HG02759 (cell line): ENCODE measurements around the gene BIRC2.

ENCODE experiments used
- ATAC-seq: cut with Tn5 transposase; IDR thresholded peaks from one replicate; pipeline ENCODE4 v1.9.1; 2021; ENCODE audit warnings: mild to moderate bottlenecking, moderate library complexity; ENCODE audit not compliant: unreplicated experiment

The BIRC2 gene

DNA sequence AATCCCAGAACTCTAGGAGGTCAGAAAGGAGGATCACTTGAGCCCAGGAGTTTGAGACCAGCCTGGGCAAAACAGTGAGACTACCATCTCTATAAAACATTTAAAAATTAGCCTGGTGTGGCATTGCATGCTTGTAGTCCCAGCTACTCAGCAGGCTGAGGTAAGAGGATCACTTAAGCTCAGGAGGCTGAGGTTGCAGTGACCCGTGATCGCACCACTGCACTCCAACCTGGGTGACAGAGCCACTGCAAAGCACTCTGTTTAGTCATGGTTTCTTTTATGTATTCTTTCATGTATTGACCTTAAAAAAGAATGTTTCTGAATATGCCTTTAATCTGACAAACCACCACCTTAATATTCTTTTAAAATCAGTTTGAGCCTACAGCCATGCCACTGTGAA lies 52.2 kb downstream of the BIRC2 start:
- no peak for ATAC-seq

DNA sequence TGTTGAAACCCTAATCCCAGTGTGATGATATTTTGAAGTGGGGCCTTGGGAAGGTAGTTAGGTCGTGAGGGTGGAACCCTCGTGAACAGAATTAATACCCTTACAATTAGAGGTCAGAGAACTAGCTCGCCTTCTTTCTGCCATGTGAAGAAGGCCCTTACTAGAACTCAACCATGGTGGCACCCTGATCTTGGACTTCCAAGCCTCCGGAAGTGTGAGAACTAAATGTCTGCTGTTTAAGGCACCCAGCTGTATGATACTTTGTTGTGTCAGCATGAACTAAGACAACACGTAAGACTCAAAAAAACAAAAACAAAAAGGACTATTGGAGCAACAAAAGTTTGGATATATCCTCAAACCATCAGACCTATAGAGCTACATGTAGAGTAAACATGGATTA lies 53.6 kb downstream of the BIRC2 start:
- no peak for ATAC-seq

DNA sequence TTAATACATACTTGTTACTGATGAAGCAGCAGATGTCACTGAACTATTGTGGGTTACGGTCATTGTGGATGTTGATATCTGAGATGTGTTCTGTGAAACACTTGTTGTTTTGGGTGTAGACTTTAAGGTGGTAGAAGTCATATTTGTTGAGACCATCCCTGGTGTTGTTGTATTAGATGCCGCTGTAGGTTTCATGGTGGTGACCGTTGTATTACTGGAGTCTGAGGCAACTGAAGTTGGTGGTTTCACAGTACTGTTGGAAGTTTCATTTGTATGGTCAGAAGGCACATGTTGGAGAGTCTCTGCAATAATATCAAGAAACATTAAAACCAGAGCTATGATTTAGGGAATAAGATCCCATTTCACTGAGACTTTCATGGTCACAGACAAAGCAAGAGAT lies 54.9 kb downstream of the BIRC2 start:
- ATAC-seq: no peak

DNA sequence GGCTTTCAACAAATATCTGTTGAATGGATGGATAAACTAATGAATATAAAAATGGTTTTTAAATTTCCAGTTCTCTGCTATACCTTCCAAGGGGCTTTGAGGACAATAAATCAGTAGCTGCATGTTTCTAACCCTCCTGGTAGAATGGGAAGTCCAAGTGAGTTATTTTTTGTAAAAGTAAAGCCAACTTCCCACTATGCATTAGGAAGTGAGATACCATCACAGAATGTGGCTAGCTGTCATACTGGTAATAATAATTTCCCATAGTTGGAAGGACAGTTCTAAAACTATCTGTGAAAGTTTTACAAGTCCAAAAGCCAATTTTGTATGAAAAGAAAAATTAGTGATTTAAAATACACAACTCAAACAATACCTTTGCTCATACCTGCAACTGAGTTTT lies 55.5 kb downstream of the BIRC2 start:
- ATAC-seq: no peak

DNA sequence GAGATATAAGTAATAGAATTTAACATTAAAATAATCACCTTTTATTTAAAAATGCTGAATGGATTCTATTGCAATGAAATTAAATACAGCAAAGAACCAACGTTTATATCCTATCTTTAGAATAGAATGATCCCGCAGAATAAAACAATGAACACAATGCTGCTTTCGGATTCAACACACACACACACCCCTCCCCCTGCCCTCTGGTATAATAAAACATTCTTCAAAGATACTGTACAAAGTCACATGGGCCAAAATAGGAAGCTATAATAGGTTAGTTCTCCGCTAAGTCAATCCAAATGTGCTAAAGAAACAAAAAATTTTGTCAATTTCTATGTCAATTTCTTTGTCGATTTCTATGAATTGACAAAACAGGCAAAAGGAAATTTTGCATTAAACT lies 58.5 kb downstream of the BIRC2 start:
- ATAC-seq: no peak

DNA sequence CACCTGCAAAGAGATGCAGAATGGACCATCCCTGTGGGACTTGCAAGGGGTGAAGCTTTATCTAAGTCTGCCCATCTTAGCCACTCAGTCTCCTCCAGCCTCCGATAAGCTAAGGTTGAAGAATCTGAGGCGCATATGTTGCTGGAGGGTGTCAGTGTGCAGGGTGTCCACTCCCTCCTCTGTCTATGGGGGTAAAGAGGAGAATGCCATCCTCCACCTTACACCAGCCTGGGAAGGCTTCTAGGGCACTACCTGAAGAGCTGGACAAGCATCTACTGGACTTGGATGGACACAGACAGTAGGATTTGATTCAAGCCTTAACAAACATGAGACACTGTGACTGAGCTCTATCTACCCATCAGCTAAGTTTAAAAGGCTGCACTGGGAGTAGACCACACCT lies 59.1 kb downstream of the BIRC2 start:
- no peak for ATAC-seq

DNA sequence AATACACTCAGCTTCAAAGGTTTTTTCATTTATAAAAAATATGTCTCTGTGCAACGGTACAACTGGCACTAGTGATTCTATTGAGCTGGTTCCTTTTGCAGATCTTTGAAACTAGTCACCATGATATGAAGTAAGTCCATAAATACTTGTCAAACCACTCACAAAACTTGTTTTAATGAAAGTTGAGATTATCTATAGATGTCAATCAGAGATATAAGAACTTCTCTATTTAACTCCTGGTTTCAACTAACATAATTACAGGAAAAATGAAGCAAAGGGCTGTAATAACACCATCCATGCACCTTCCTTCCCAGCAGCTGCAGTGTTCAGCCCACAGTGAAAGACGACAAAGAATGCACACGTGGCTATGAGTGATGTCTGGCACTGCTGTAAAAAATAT lies 60.9 kb downstream of the BIRC2 start:
- no peak for ATAC-seq

DNA sequence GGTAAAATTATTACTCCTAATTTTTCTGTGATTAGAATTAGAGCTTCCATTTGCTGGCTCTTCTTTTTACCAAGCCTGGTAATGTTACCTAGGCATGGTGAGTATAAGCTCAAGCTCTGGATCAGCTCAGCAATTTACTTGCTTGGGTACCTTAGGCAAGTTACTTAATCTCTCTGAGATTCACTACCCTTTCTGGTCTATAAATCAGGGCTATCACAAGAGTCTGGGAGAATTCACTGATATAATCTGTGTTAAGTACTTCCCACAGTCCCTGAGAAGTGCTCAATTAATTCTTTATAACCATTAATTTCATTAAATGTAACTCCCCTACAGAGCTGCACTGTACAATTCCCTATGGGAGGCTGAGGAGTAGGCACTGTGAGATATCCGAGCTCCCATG lies 61.3 kb downstream of the BIRC2 start:
- ATAC-seq: no peak

DNA sequence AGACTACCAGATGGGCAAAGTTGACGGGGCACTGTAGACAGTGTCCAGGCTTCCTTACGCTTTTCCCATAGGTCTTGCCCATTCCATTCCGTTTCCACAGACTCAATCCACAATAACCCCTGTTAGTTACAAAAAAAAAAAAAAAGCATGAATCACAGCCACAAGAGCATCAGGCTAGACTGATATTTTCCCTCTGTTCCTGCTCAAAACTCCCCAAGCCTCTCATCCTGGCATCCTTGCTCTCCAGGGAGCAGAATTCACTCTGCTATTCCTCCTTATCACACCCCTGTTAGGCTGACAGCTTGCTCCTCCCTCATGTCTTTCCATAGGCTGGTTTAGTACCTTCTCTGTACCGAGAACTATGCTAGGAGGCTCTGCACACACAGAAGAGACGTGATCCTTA lies 63.4 kb downstream of the BIRC2 start:
- ATAC-seq: no peak

DNA sequence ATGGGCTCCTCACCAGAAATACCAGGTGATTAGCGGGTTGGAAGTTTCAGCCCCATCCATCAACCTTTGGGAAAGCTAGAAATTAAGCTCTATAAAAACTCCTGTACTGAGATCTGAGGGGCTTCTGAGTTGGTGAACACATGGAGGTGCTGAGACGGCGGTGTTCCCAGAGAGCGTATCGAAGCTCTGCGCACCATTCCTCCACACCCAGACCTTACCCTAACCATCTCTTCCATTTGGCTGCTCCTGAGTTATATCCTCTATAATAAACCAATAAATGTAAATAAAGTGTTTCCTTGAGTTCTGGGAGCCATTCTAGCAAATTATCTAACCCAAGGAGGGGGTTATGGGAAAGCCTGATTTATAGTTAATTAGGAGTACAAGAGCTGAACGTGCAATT lies 64.1 kb downstream of the BIRC2 start:
- no peak for ATAC-seq

DNA sequence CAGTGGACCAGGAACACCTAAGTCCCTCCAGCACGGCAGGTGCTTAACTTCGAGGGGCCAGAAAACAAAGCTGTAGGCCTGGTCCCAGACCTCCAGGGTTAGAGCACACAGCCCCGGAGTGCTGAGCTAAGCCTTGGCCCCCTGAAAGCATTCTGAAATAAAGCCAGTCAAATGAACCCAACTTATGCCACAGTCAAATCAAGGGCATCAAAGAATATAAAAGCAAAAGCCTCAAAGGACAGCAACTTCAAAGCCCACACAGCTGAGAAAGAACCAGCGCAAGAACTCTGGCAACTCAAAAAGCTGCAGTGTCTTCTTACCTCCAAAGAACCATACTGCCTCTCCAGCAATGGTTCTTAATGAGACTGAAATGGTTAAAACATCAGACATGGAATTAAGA lies 66.5 kb downstream of the BIRC2 start:
- no peak for ATAC-seq

DNA sequence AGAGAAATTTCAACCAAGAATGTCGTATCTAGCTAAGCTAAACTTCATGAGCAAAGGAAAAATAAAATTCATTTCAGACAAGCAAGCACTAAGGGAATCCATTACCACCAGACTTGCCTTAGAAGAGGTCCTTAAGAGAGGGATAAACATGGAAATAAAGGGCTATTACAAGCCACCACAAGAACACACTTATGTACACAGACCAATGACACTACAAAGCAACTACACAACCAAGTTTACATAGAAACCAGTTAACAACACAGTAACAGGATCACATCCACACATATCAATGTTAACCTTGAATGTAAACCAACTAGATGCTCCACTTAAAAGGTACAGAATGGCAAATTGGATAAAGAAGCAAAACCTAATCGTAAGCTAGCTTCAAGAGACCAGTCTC lies 67.5 kb downstream of the BIRC2 start:
- ATAC-seq: no peak

DNA sequence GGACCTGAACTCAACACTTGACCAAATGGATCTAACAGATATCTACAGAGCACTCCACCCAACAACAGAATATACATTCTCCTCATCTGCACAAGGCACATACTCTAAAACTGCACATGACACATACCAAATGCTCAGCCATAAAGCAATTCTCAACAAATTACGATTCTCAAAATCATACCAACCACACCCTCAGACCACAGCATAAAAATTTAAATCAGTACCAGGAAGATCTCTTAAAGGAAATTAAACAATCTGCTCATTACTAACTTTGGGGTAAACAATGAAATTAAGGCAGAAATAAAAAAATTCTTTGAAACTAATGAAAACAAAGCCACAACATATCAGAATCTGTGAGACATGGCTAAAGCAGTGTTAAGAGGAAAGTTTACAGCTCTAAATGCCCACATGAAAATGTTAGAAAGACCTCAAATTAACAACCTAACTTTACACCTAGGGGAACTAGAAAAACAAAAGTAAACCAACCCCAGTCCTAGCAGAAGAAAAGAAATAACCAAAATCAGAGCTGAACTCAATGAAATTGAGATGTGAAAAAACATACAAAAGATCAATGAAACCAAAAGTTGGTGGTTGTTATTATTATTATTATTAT lies 68.4 kb downstream of the BIRC2 start:
- ATAC-seq: no peak

DNA sequence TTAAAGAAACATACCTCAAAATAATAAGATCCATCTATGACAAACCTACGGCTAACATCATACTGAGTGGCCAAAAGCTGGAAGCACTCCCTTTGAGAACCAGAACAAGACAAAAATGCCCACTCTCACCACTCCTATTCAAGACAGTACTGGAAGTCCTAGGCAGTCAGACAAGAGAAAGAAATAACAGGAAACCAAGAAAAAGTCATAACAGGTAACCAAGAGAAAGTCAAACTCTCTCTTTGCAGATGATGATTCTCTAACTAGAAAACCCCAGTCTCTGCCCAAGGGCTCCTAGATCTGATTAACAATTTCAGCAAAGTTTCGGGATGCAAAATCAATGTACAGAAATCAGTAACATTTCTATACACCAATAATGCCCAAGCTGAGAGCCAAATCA lies 70.0 kb downstream of the BIRC2 start:
- ATAC-seq: no peak

DNA sequence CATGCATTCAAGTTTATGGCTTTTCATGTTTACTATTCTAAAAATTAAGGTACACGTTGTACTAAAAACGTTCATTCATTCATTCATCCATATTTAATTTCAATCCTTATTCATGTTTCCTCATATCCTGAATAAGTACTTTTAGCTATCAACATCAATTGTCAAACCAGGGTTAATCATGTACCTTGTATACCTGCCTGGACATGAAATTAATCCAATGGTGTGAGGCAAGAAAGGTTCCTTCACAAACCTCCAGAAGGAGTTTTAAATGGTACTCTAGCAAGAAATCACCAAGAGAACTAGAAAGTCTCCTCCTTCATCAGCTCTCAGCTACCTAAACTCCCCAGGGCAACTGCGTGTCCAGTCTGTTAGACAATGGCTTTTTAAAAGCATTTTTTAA lies 72.2 kb downstream of the BIRC2 start:
- no peak for ATAC-seq

DNA sequence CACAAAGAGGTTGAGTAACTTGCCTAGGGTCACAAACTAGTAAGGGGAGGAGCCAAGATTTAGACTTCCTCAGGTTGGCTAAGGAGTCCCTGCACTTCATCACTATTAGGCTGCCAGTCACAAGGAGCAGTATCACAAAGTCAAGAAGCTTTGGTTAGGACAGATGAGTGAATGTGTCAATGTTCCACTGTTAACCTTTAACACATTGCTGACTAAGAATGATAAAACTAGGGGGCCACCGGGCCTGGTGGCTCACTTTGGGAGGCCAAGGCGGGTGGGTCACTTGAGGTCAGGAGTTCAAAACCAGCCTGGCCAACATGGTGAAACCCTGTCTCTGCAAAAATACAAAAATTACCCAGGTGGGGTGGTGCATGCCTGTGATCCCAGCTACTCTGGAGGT lies 73.5 kb downstream of the BIRC2 start:
- peak; percentile 94 for ATAC-seq

DNA sequence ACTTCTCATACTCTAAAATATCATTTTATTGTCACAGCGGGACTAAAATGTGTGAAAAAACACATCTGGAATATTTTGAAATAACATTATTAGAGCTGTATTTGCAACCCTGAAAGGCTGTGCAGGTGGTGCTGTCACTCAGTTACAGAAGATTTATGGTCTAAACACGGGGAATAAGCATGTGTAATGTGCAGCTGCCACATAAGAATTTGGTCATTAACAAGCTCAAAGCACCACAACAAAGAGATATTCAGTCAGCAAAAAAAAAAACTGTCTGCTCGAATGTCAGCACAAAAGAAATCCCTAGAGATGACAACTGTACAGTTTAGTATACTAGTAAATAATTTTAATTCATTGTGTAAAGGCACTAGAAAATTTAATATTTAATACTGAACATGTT lies 74.2 kb downstream of the BIRC2 start:
- no peak for ATAC-seq

DNA sequence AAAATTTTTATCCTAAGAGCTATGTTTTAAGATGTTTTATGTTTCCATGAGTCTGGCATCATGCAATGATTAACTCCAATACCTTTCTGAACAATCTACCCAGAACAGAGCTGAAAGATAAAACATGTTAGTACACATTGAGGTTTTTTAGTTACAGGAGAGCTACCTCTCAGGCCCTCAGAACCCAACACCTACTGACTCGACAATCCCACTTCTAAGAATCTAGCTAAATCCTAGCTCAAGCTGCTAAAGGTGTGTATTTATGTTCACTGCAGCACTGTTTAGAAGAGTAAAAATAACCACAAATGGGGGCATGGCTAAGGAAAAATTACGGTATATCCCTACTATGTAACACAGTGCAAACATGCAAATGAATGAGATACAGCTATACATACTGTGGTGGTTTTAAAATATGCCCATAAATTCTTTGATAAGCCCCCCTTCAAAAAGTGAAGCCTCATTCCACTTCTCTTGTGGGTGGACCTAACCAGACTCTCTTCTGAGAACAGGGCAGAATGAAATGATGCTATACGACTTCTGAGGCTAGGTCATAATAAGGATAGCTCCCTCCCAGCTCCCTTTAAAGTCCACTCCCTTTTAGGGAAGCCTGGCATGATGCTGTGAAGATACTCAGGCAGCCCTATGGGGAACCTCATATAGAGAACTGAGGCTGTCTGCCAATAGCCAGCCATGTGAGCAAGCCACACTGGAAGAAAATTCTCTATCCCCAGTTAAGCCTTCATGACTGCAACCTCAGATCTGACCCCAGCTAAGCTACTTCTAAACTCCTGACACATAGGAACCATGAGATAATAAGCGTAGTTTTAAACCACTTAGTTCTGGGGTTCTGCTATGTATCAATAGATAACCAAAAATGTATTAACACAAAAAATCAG lies 76.1 kb downstream of the BIRC2 start:
- ATAC-seq: no peak

DNA sequence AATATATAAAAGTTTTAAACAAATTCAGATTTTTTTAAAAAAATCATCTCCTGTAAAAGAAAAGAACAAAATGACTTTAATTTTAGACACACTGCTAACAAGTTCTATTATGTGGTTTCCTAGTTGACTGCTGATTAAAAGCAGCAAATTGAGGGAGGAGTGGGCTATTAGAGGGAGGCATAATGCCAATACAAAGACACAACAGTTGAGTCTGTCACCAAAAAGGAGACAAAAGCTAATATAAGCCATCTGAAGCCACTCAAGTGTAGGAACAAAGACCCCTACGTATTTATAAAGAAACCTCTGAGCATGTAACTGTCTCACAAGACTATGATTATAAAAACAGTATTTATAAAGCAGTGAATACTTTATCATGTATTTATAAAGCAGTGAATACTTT lies 76.9 kb downstream of the BIRC2 start:
- ATAC-seq: no peak

DNA sequence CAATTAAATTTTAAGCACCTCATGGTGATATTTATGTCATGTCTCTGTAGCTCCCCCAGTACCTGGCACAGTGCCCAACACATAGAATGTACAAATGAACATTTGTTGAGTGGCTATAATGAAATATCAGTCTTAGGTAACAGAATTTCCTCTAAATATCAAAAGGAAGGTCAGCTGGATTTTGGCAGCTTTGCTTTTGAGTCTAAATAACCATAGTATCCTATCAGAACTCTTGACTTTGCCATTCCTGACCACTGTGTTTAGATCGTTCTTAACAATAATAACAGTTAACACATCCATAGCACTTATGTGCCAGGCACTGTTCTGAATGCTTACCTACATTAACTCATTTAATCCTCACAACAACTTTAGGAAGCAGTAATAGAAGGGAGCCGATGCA lies 79.0 kb downstream of the BIRC2 start:
- ATAC-seq: no peak

DNA sequence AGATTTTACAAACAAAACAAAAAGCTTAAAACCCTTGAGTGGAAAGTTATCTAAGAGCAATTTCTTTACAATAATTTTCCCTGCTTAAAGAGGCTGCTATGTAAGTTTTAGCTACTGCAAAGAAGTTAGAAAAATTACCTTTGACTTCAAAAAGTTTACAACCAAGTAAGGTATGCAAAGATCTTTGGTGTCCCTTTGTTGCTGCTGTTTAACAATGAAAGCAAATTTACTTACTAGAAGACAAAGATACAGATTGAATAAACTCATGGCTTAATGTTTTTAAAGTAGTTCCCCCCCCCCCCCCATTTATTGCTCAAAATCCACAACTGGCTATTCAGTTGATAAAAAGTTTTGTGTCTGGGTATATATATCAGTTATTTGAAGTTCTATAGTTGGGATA lies 79.6 kb downstream of the BIRC2 start:
- no peak for ATAC-seq

DNA sequence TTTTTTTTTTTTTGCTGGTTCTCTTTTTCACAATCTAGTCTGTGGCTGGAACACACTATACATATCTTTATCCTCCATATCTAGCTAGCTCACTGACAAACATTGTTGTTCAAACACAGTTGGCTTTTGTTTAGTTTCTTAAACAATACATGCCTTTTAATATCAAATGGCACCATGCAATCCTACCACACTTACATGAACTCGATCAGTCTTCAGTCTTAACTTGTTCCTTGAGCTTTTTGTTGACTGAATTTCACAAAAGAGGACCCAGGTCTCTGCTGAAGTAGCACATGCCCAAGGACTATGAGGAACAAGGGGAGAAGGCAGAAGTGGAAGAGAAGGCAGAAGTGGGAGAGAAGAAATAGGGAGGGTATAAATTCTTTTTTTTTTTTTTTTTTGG lies 80.1 kb downstream of the BIRC2 start:
- no peak for ATAC-seq
